ENCODE results near the gene PDZRN4. TPM values are rescaled to one million over a fixed set of nuclear protein-coding genes. Genes with fewer than 3 reads are reported as not detected.

The PDZRN4 gene
- total RNA-seq, 1 experiment from 2014 or later = not detected

DNA sequence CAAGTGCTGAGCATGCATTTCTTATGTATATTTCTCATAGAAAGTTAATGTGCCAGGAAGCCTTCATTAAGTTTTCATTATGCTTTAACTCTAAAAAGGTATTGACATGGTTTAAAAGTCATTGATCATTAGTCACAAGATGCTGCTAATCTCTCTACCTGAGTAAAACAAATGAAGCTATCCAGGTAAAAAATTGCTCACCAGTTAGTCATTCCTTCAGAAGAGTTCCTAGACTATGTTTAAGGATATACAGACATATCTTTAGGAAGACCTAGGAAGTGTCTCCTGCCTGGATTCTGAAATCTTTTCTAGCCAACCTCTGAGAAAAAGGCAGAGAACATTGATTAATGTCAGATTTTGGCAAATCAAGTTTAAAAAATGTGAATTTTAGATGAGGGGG, 274.2 kb downstream of the PDZRN4 start:
- H3K4me3 ChIP-seq (ENCODE audit: low read depth, low read length, poor library complexity, severe bottlenecking) = no peak overlapping the region
- CTCF ChIA-PET = no interaction called here
- no TSS peak for BruUV-seq (replicated peaks)
- H3K27me3 ChIP-seq (replicated peaks; ENCODE audit: insufficient read depth, low read depth, low read length, poor library complexity) = no peaks in the 10 kb centered on the region
- intact Hi-C loops (cut with micrococcal nuclease; ENCODE audit: unreplicated experiment) = no loop called here
- no peak for DNase-seq (ENCODE audit: low spot score)
- H3K9me3 ChIP-seq (ENCODE audit: low read depth, low read length, poor library complexity, severe bottlenecking) = no peaks in the 10 kb centered on the region
- POLR2A ChIA-PET (ENCODE audit: low non-redundant PET) = no interaction called here
- no peaks in the 10 kb centered on the region for H3K36me3 ChIP-seq (ENCODE audit: insufficient read depth, low read length, poor library complexity, severe bottlenecking)
- TF ChIP-seq, protein P1, sequence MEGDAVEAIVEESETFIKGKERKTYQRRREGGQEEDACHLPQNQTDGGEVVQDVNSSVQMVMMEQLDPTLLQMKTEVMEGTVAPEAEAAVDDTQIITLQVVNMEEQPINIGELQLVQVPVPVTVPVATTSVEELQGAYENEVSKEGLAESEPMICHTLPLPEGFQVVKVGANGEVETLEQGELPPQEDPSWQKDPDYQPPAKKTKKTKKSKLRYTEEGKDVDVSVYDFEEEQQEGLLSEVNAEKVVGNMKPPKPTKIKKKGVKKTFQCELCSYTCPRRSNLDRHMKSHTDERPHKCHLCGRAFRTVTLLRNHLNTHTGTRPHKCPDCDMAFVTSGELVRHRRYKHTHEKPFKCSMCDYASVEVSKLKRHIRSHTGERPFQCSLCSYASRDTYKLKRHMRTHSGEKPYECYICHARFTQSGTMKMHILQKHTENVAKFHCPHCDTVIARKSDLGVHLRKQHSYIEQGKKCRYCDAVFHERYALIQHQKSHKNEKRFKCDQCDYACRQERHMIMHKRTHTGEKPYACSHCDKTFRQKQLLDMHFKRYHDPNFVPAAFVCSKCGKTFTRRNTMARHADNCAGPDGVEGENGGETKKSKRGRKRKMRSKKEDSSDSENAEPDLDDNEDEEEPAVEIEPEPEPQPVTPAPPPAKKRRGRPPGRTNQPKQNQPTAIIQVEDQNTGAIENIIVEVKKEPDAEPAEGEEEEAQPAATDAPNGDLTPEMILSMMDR (conservative IDR thresholded peaks at IDR 0.05; ENCODE audit: low read depth, low read length) = no peak
- TF ChIP-seq EZH2 (IDR thresholded peaks at IDR 0.05; ENCODE audit: borderline replicate concordance, low read depth, low read length, poor library complexity, severe bottlenecking) = no peak
- no peak overlapping the region for H3K27ac ChIP-seq (ENCODE audit: low read depth, low read length, poor library complexity, severe bottlenecking)
- H3K4me1 ChIP-seq (ENCODE audit: insufficient read depth, low read length, poor library complexity, severe bottlenecking) = no peaks in the 10 kb centered on the region

DNA sequence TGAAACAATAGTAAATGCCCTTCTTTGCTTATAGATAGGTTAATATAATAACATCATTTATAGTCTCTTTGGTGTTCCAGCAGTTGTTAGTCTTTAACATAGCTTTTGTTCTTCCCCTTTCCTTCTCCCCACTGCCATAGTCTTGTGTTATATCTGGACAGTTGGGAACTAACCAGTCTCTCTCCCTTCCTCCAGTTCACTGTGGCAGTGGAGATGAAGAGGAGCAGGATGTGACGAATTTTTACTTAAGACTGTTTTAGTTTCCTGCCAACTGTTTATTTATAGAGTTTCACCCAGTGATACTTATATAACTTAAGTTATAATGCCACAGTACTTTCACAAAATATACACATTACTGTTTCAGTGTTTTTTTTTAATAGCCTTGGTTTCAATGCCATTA, 277.4 kb downstream of the PDZRN4 start:
- DNase-seq (ENCODE audit: low spot score) = no peak

GRCh38 chr12:41466300-41466699, 278.2 kb downstream of the PDZRN4 start:
- no TSS peak for BruUV-seq (replicated peaks)
- no peak for TF ChIP-seq EZH2 (IDR thresholded peaks at IDR 0.05; ENCODE audit: borderline replicate concordance, low read depth, low read length, poor library complexity, severe bottlenecking)
- TF ChIP-seq, protein P1 (conservative IDR thresholded peaks at IDR 0.05; ENCODE audit: low read depth, low read length) = no peak
- CTCF ChIA-PET = no interaction called here
- Histone ChIP-seq H3K36me3 (ENCODE audit: insufficient read depth, low read length, poor library complexity, severe bottlenecking) (no peaks in the 10 kb centered on the region), H3K4me1 (ENCODE audit: insufficient read depth, low read length, poor library complexity, severe bottlenecking) (no peaks in the 10 kb centered on the region), H3K27me3 (replicated peaks; ENCODE audit: insufficient read depth, low read depth, low read length, poor library complexity) (no peaks in the 10 kb centered on the region), H3K4me3 (ENCODE audit: low read depth, low read length, poor library complexity, severe bottlenecking) (no peak overlapping the region), H3K27ac (ENCODE audit: low read depth, low read length, poor library complexity, severe bottlenecking) (no peak overlapping the region), H3K9me3 (ENCODE audit: low read depth, low read length, poor library complexity, severe bottlenecking) (no peaks in the 10 kb centered on the region)
- DNase-seq (ENCODE audit: low spot score) = no peak
- intact Hi-C loops (cut with micrococcal nuclease; ENCODE audit: unreplicated experiment) = no loop called here
- POLR2A ChIA-PET (ENCODE audit: low non-redundant PET) = no interaction called here

More for the DNA sequence above, 277.4 kb downstream of the PDZRN4 start:
- H3K36me3 ChIP-seq (ENCODE audit: insufficient read depth, low read length, poor library complexity, severe bottlenecking) = no peaks in the 10 kb centered on the region
- no TSS peak for BruUV-seq (replicated peaks)
- TF ChIP-seq, protein P1 (conservative IDR thresholded peaks at IDR 0.05; ENCODE audit: low read depth, low read length) = no peak
- no peak for TF ChIP-seq EZH2 (IDR thresholded peaks at IDR 0.05; ENCODE audit: borderline replicate concordance, low read depth, low read length, poor library complexity, severe bottlenecking)
- CTCF ChIA-PET = no interaction called here
- POLR2A ChIA-PET (ENCODE audit: low non-redundant PET) = no interaction called here
- intact Hi-C loops (cut with micrococcal nuclease; ENCODE audit: unreplicated experiment) = no loop called here
- H3K9me3 ChIP-seq (ENCODE audit: low read depth, low read length, poor library complexity, severe bottlenecking) = no peaks in the 10 kb centered on the region
- no peak overlapping the region for H3K4me3 ChIP-seq (ENCODE audit: low read depth, low read length, poor library complexity, severe bottlenecking)
- H3K27ac ChIP-seq (ENCODE audit: low read depth, low read length, poor library complexity, severe bottlenecking) = no peak overlapping the region
- H3K27me3 ChIP-seq (replicated peaks; ENCODE audit: insufficient read depth, low read depth, low read length, poor library complexity) = no peaks in the 10 kb centered on the region
- H3K4me1 ChIP-seq (ENCODE audit: insufficient read depth, low read length, poor library complexity, severe bottlenecking) = no peaks in the 10 kb centered on the region
